Stomach smooth muscle (tissue), 2 donors: ENCODE results near the gene ULK1.

Experiments used
- H3K27ac ChIP-seq: one replicate; pipeline ENCODE4 v1.7.0; 2013; ENCODE audit warnings: mild to moderate bottlenecking, low read length, inconsistent platforms
- H3K27me3 ChIP-seq, 2 donors: one replicate each; pipeline ENCODE4 v1.7.0; 2013; ENCODE audit warnings: low read length in 2 of 2; ENCODE audit not compliant: insufficient read depth in 2 of 2, control insufficient read depth in 1 of 2
- H3K36me3 ChIP-seq, 2 donors: one replicate each; pipeline ENCODE4 v1.7.0; 2013; ENCODE audit warnings: low read length in 2 of 2; ENCODE audit not compliant: control insufficient read depth in 2 of 2, insufficient read depth in 2 of 2
- H3K4me1 ChIP-seq: one replicate; pipeline ENCODE4 v1.7.0; 2013; ENCODE audit warnings: low read length; ENCODE audit not compliant: control insufficient read depth, insufficient read depth
- H3K4me3 ChIP-seq, 2 donors: one replicate each; pipeline ENCODE4 v1.7.0; 2013; ENCODE audit warnings: low read length in 2 of 2
- H3K9ac ChIP-seq, 2 donors: one replicate each; pipeline ENCODE4 v1.7.0; 2013; ENCODE audit warnings: low read length in 2 of 2, mild to moderate bottlenecking in 1 of 2
- H3K9me3 ChIP-seq, 2 donors: one replicate each; pipeline ENCODE4 v1.7.0; 2013; ENCODE audit warnings: low read length in 2 of 2; ENCODE audit not compliant: control insufficient read depth in 2 of 2
- donor health status: healthy.
- donor health status: Pancreatic carcinoma.

ULK1 gene

DNA sequence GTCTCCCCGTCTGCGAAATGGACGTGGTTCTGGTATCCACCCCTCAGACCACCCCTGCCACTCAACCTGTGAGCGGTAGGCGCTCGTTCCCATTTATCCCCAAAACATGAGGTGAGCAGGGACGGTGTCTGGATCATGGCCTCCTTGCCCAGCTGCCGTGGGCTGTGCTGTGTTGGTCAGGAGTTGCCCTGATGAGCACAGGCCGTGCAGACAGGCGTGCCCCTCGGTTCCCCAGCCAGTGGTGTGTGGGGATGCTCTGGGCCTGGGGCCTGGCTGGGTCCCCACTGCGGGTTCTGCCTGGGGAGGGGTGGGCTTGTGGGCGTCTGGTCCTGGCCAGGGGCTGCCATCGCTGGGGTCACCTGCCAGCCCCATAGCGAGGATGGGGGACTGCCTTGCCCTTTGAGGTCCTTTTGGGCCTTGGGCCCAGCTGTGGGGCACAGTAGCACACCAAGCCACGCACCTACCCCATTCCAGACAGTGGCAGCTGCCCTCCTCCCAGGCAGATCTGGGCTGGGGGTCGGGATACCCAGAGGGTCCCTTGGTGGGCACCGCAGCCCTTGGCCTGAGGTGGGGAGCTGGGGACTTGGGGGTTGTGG is 23.4 kb downstream of the ULK1 start:
- Histone ChIP-seq H3K4me3 (no peak overlapping the region), H3K36me3 (peaks cover 28 to 42% of the 10 kb centered on the region in 2 donors), H3K4me1 (peaks cover 4% of the 10 kb centered on the region), H3K27ac (no peak overlapping the region), H3K9ac (no peak overlapping the region), H3K9me3 (no peaks in the 10 kb centered on the region), H3K27me3 (no peaks in the 10 kb centered on the region)

DNA sequence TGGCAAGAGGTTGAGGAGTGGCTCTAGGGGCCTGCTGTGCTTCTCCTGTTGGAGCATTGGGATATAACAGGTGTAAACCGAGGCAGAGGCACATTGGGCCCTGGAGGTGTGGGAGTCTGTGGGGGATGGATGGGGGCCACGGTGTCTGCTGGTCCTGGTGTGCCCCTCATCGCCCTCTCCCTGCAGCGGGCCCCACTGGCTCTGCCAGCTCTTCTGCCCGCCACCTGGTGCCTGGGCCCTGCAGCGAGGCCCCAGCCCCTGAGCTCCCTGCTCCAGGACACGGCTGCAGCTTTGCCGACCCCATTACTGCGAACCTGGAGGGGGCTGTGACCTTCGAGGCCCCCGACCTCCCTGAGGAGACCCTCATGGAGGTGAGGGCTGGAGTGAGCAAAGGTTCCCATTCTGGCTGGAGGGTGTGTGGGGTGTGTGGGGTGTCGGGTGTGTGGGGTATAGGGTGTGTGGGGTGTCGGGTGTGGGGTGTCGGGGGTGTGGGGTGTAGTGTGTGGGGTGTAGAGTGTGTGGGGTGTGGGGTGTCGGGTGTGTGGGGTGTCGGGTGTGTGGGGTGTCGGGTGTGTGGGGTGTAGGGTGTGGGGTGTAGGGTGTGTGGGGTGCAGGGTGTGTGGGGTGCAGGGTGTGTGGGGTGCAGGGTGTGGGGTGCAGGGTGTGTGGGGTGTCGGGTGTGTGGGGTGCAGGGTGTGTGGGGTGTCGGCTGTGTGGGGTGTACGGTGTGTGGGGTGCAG is 24.1 kb downstream of the ULK1 start:
- H3K27ac ChIP-seq, result no peak overlapping the region
- no peaks in the 10 kb centered on the region for H3K27me3 ChIP-seq
- H3K9me3 ChIP-seq, result no peaks in the 10 kb centered on the region
- H3K9ac ChIP-seq, result no peak overlapping the region
- H3K4me3 ChIP-seq, result no peak overlapping the region
- H3K4me1 ChIP-seq, result no peaks in the 10 kb centered on the region
- H3K36me3 ChIP-seq, result peaks cover 28 to 44% of the 10 kb centered on the region in 2 donors

- H3K4me1 ChIP-seq, result no peaks in the 10 kb centered on the region
- no peak overlapping the region for H3K9ac ChIP-seq
- H3K9me3 ChIP-seq, result no peaks in the 10 kb centered on the region
- H3K27ac ChIP-seq, result no peak overlapping the region
- H3K4me3 ChIP-seq, result no peak overlapping the region
- H3K27me3 ChIP-seq, result no peaks in the 10 kb centered on the region
- peaks cover 28 to 44% of the 10 kb centered on the region in 2 donors for H3K36me3 ChIP-seq
These were observed 24.6 kb downstream of the ULK1 start for GRCh38 chr12:131919051-131919347.

GRCh38 chr12:131919366-131920156 is 25.1 kb downstream of the ULK1 start:
- no peak overlapping the region for H3K9ac ChIP-seq
- H3K4me1 ChIP-seq, result peaks cover 1% of the 10 kb centered on the region
- no peaks in the 10 kb centered on the region for H3K27me3 ChIP-seq
- peaks cover 23 to 39% of the 10 kb centered on the region in 2 donors for H3K36me3 ChIP-seq
- H3K27ac ChIP-seq, result no peak overlapping the region
- no peak overlapping the region for H3K4me3 ChIP-seq
- H3K9me3 ChIP-seq, result no peaks in the 10 kb centered on the region

DNA sequence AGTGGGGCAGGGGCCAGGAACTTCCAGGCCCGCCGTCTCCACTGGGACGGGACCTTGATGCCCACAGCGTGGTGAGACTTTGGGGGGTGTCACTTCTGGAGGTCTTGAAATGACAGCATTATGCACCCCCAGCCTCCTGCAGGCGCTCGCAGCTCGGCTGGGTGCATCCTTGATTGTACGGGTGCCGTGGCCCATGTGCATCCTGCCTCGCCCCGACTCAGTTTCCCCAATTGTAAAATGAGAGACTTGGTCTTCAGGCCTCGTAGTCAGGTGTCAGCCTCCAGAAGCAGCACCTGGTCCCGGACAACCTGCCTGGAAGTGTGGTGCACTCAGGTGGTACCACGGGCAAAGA is 25.7 kb downstream of the ULK1 start:
- Histone ChIP-seq H3K27ac (no peak overlapping the region), H3K9ac (no peak overlapping the region), H3K9me3 (no peaks in the 10 kb centered on the region), H3K36me3 (peaks cover 17 to 33% of the 10 kb centered on the region in 2 donors), H3K4me1 (peaks cover 2% of the 10 kb centered on the region), H3K4me3 (no peak overlapping the region), H3K27me3 (no peaks in the 10 kb centered on the region)

DNA sequence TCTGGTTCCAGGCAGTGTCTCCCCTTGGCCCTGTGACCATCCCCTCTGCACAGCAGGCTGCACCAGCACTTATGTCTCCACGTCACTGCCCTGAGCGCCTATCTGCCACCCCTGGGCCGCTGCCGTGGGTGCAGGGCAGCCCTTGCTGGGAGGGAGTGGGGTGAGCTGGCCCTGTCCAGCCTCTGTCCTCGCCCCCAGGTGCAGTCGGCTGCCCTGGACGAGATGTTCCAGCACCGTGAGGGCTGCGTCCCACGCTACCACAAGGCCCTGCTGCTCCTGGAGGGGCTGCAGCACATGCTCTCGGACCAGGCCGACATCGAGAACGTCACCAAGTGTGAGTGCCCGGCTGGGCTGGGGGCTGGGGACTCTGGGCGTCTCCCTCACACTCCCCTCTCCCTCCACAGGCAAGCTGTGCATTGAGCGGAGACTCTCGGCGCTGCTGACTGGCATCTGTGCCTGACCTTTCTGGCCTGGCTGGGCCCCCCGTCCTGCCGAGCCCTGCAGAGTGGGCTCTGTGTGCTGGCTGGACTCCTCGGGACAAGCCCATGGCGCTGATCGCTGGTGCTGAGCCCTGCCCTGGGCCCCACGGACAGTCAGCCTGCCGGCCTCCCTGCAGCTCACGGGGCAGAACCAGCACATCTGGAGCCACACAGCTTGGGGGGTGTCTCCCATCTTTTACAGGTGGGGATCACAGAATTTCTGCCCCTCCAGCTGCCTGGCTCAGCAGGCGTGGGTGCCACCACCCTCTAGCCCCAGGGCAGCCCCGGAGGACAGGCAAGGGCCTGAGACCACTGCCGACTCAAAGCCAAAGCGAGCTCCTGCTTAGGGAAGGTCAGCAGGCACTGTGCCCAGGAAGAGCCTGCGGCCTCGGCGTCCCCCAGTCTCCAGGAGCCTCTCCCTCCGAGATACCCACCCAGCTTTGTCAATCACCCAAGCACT is 26.7 kb downstream of the ULK1 start:
- Histone ChIP-seq H3K27ac (no peak overlapping the region), H3K4me1 (peaks cover 2% of the 10 kb centered on the region), H3K27me3 (no peaks in the 10 kb centered on the region), H3K4me3 (no peak overlapping the region), H3K36me3 (peaks cover 8 to 23% of the 10 kb centered on the region in 2 donors), H3K9me3 (no peaks in the 10 kb centered on the region), H3K9ac (no peak overlapping the region)

GRCh38 chr12:131921866-131922769 is 27.7 kb downstream of the ULK1 start:
- Histone ChIP-seq H3K27me3 (no peaks in the 10 kb centered on the region), H3K4me1 (peaks cover 2% of the 10 kb centered on the region), H3K4me3 (no peak overlapping the region), H3K9me3 (no peaks in the 10 kb centered on the region), H3K27ac (no peak overlapping the region), H3K36me3 (peaks cover 5 to 18% of the 10 kb centered on the region in 2 donors), H3K9ac (no peak overlapping the region)

DNA sequence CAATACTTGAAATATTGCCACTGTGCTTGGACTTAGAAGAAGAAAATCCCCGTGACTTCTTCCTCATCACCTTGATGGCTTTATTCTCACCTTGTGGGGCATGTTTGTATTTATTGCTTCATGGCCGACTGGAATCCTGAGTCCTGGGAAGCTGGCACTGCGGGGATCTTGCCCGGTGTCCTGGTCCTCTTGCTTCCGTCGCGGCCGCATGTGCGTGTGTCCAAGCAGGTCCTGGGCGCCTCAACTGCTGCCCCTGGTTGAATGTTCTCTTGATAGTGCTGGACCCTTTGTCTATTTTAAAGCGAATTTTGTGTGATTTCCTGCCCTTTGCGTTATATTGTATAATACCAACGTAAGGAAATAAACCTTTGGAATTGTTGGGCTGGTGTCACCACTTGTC is 28.4 kb downstream of the ULK1 start:
- Histone ChIP-seq H3K9ac (no peak overlapping the region), H3K9me3 (no peaks in the 10 kb centered on the region), H3K4me1 (peaks cover 2% of the 10 kb centered on the region), H3K27ac (no peak overlapping the region), H3K27me3 (no peaks in the 10 kb centered on the region), H3K4me3 (no peak overlapping the region), H3K36me3 (peaks cover 5 to 18% of the 10 kb centered on the region in 2 donors)

- no peak overlapping the region for H3K9ac ChIP-seq
- H3K4me1 ChIP-seq, result peaks cover 2% of the 10 kb centered on the region
- H3K9me3 ChIP-seq, result no peaks in the 10 kb centered on the region
- H3K36me3 ChIP-seq, result peaks cover 5 to 16% of the 10 kb centered on the region in 2 donors
- H3K27me3 ChIP-seq, result no peaks in the 10 kb centered on the region
- H3K27ac ChIP-seq, result no peak overlapping the region
- H3K4me3 ChIP-seq, result no peak overlapping the region
These were observed 28.8 kb downstream of the ULK1 start for GRCh38 chr12:131923260-131923659.
